Stimulated activated CD8-positive, alpha-beta memory T cell treated with anti-CD3 and anti-CD28 coated beads, Interleukin-12 subunit alpha, Interleukin-12 subunit beta, amount 100 ng/mL, for 1 hour (primary cell): Measurements from ENCODE around the gene PLA2G12B.
"Not testable (repeated sequence)": the region's sequence is repeated elsewhere in the genome, so short reads cannot be mapped to it uniquely, and the experiment has no call there.

Experiments used
- DNase-seq: peaks from one replicate; pipeline ENCODE4 v3.0.0-alpha.2; 2020; ENCODE audit warnings: low read depth

PLA2G12B gene

GRCh38 chr10:72954596-72955554 lies at the start of gene PLA2G12B:
PLA2G12B (minus strand) TSS chr10:72954806; CDS start chr10:72954685, 121 bp downstream.
- DNase-seq: no peak

GRCh38 chr10:73003822-73004221 lies 49.2 kb upstream of the PLA2G12B start:
- DNase-seq: no peak

GRCh38 chr10:73000973-73001372 lies 46.4 kb upstream of the PLA2G12B start:
- DNase-seq: no peak

GRCh38 chr10:72997099-72997498 lies 42.5 kb upstream of the PLA2G12B start:
- no peak for DNase-seq

GRCh38 chr10:72995459-72995858 lies 40.9 kb upstream of the PLA2G12B start:
- DNase-seq: not testable (repeated sequence)

GRCh38 chr10:72989771-72990170 lies 35.2 kb upstream of the PLA2G12B start:
- DNase-seq: not testable (repeated sequence)

- DNase-seq: not testable (repeated sequence)
Measured at GRCh38 chr10:72984618-72985017, 30.0 kb upstream of the PLA2G12B start.

GRCh38 chr10:72981882-72982529 lies 27.4 kb upstream of the PLA2G12B start:
- no peak for DNase-seq

GRCh38 chr10:72981028-72981881 lies 26.6 kb upstream of the PLA2G12B start:
- no peak for DNase-seq

- no peak for DNase-seq
Measured at GRCh38 chr10:72980348-72980747, 25.7 kb upstream of the PLA2G12B start.

GRCh38 chr10:72979709-72980108 lies 25.1 kb upstream of the PLA2G12B start:
- DNase-seq: no peak

GRCh38 chr10:72976886-72977285 lies 22.3 kb upstream of the PLA2G12B start:
- DNase-seq: no peak

- DNase-seq: no peak
Measured at GRCh38 chr10:72956001-72956400, 1.4 kb upstream of the PLA2G12B start.

- DNase-seq: no peak
Measured at GRCh38 chr10:72954230-72954595, 393 bp downstream of the PLA2G12B start.

- no peak for DNase-seq
Measured at GRCh38 chr10:72953687-72954086, 919 bp downstream of the PLA2G12B start.

- no peak for DNase-seq
Measured at GRCh38 chr10:72952642-72953158, 1.9 kb downstream of the PLA2G12B start.

GRCh38 chr10:72952189-72952588 lies 2.4 kb downstream of the PLA2G12B start:
- DNase-seq: no peak

GRCh38 chr10:72951760-72952159 lies 2.8 kb downstream of the PLA2G12B start:
- no peak for DNase-seq

- DNase-seq: no peak
Measured at GRCh38 chr10:72948762-72949161, 5.8 kb downstream of the PLA2G12B start.

GRCh38 chr10:72946963-72947362 lies 7.6 kb downstream of the PLA2G12B start:
- no peak for DNase-seq

GRCh38 chr10:72943498-72944234 lies 10.9 kb downstream of the PLA2G12B start:
- DNase-seq: no peak
